Stimulated activated CD4-positive, alpha-beta T cell treated with anti-CD3 and anti-CD28 coated beads, Interleukin-1b, Interleukin-23, amount 100 ng/mL, for 48 hours (primary cell): Measurements from ENCODE around the gene FYN.

Experiments
- DNase-seq: peaks from one replicate; pipeline ENCODE4 v3.0.0-alpha.2; 2020

FYN gene

DNA sequence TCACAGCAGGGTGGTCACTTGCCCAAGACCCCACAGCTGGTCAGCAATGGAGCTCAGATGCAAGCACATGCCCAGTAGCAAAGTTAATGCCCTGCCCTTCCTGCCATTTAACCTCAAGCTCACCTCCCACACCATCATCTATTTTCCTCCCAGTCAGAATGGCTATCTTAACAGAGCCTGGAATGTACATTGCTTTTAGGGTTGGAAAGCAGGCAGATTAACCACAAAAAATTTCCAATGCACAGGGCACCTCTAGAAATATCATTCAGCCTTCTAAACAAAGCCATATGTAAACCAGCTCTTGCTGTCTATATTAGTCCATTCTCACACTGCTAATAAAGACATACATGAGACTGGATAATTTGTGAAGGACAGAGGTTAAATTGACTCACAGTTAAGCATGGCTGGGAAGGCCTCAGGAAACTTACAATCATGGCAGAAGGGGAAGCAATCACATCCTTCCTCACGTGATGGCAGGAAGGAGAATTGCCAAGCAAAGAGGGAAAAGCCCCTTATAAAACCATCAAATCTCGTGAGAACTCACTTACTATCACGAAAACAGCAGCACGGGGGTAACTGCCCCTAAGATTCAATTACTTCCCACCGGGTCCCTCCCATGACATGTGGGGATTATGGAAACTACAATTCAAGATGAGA, 106.9 kb downstream of the FYN start:
- DNase-seq, result no peak

DNA sequence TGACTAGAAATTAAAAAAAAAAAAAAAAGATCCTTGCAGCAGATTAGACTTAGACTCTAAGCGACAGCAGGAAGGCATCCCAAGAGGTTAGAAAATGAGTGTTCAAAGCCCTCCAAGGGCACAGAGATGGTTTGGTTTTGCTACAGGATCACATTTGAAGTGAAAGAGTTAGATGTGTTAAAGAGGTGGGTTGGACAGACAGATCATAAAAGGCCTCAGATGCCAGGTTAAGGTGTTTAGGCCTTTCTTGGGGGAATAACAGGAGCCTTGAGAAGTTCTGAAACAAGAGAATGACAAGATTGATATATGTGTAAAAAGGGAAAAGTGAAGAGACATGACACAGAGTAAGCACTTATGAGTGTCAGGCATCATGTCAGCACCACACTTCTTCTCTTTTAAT, 107.5 kb downstream of the FYN start:
- DNase-seq, result peak; percentile 35

- peak; percentile 72 for DNase-seq
Observed at GRCh38 chr6:111764238-111765175, 108.7 kb downstream of the FYN start.

GRCh38 chr6:111763381-111763780, 109.9 kb downstream of the FYN start:
- DNase-seq, result no peak

DNA sequence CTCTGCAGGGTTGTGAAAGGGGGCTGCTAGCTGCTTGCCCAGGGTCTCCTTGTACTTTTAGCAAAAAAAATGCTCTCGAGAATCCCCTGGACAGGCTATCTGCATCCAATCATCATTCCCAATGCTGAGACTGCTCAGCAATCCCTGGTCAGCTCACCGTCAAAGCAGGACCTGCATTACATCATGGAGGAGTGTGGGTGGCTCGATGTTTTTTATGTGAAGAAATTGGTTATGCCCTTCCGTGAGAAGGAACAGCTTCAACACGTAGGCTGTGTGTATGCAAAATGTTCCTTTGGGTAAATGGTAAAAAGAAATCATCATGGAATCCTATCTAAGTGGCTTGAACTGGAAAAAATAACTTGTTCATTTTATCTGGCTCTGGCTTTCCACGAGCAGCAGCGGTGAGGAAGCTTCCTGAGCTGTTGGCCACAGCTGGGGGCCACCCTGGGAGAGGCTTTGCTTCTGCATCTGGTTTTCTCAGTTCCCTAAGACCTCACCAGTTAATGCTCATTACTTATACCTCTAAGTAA, 111.4 kb downstream of the FYN start:
- peak; percentile 49 for DNase-seq

GRCh38 chr6:111761212-111761611, 112.0 kb downstream of the FYN start:
- no peak for DNase-seq

GRCh38 chr6:111759836-111760785, 113.1 kb downstream of the FYN start:
- DNase-seq, result peak; percentile 41

DNA sequence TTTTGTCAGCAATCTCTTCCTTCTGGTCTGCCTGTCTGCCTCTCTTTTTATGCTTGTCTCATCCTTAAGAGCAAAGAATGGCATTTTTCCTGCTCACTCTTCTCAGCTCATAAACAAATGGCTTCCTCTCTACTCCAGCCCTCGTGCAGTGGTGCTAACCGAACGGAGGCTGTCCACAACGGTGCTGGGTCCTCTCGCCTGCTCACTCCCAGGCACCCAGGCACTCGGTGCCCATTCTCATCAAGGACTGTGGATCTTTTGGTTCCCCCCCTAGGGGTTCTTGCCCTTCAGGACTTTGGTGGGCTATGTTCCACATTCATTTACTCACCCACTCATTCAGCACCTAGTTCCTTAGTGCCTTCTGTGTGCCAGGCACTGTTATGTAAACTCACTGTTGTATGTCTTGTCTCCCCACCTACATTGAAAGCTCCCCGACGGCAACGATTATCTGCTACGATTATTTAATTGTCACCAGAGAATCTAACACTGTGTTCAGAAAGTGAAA, 113.9 kb downstream of the FYN start:
- no peak for DNase-seq

- no peak for DNase-seq
Observed at GRCh38 chr6:111758608-111759329, 114.5 kb downstream of the FYN start.

- DNase-seq, result no peak
Observed at GRCh38 chr6:111757342-111757741, 115.9 kb downstream of the FYN start.

- no peak for DNase-seq
Observed at GRCh38 chr6:111754423-111754822, 118.8 kb downstream of the FYN start.

DNA sequence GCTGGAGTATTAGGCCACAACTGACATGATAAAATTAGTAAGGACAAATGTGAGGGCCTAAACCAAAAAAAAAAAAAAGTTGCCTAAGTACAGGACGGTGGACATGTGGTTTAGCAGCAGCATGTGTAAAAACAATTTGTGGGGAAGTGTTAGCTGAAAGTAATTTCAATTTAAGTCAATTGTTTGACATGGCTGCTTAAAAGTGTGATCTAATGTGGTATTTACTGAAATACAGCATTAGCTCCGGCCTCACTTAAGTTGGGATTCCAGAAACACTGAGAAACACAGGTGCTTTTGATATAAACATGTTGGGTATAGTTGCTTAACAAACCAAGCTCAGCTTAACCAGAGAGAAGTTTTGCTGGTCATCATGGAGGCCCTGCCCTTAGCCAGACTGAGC, 119.7 kb downstream of the FYN start:
- DNase-seq, result no peak

DNA sequence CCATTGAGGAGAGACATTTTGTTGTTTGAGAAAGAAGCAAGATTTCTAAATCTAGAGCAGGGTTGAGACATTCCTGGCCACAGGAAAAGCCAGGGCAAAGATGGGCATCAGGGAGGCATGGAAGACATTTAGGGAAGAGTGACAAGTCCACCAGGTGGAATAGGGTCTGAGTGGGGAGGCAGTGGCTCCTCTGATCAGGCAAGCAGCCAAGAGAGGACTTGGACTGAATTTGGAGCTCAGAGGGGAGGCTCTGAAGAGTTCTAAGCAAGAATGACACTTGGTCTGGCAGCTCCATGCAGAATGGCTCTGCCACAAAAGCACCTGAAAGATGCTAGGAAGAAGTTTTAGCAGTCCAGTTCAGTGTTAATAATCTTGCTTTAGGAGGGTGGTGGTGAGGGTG, 120.8 kb downstream of the FYN start:
- no peak for DNase-seq

DNA sequence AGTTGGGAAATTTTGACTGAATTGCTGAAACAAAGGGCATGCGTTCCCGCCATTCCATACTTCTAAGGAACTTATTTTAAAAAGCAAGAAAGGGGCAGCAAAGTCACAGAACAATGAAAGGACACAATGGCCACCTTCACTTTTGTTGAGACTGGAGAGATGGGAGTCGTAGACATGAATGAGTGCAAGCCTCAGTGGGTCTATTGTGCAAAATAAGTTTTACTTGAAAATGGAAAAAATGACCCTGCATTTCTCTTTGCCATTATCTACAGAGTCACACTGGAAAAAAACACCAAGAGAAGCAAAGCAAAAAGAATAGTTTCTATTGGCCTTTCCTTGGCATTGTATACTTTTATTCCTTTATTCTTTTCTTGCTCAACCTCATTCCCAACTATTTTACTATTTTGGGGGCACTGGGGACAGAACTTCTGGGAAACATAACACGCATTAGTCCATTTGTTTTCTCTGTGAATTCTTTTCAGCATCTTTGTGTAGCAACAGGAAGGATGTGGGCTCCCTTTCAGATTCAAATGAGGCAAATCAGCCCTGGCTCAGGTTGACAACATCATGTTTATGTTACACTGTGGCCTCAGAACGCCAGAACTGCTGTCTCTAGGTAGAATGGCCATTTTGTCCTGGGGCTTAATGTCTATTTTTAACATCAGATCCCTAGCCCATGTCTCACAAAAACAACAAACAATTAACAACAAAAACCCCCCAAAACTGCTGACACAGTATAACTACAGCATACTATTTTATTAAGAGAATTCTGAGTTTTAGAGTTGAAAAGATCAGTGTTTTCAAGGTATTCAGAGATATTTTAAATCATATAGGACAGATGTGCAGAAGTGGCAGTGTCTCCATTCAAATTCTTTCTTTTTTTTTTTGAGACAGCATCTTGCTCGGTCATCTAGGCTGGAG, 122.2 kb downstream of the FYN start:
- DNase-seq, result peak; percentile 53

- no peak for DNase-seq
Observed at GRCh38 chr6:111750153-111750552, 123.1 kb downstream of the FYN start.

- DNase-seq, result no peak
Observed at GRCh38 chr6:111748231-111748647, 125.0 kb downstream of the FYN start.

GRCh38 chr6:111747829-111748228, 125.4 kb downstream of the FYN start:
- no peak for DNase-seq

- no peak for DNase-seq
Observed at GRCh38 chr6:111747396-111747795, 125.9 kb downstream of the FYN start.

GRCh38 chr6:111746983-111747382, 126.3 kb downstream of the FYN start:
- DNase-seq, result no peak

DNA sequence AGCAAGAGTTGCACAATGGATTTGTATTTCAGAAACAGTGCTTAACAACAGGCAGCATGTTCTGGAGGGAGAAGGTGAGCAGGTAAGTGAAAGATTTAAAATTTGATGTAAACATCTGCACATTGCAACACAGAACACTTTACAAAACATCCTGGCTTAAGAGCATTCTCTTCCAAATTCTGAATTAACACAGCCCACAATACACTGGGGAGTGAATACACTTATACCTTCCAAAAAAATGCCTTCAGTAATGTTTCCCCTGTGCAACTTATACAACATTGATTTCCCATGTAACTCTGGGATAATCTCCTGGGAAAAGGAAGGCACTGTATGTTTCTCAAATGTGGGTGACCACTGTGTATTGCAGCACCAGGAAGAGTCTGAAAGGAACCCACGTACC, 127.6 kb downstream of the FYN start:
- DNase-seq, result no peak

- no peak for DNase-seq
Observed at GRCh38 chr6:111745186-111745585, 128.1 kb downstream of the FYN start.
